GM10266 (cell line): Measurements from ENCODE around the gene CDH22.

ENCODE experiments used
- DNase-seq: peaks from one replicate; pipeline ENCODE4 v3.0.0; 2012; ENCODE audit errors: extremely low spot score
- TF ChIP-seq, protein P1 (sequence below): IDR thresholded peaks from 2 replicates; pipeline ENCODE4 v1.5.1; 2012; ENCODE audit warnings: mild to moderate bottlenecking, low read depth; ENCODE audit not compliant: control insufficient read depth, insufficient read depth; ENCODE audit errors: missing control alignments

Gene CDH22

GRCh38 chr20:46342010-46342378 lies 33.7 kb upstream of the CDH22 start:
- TF ChIP-seq, protein P1, sequence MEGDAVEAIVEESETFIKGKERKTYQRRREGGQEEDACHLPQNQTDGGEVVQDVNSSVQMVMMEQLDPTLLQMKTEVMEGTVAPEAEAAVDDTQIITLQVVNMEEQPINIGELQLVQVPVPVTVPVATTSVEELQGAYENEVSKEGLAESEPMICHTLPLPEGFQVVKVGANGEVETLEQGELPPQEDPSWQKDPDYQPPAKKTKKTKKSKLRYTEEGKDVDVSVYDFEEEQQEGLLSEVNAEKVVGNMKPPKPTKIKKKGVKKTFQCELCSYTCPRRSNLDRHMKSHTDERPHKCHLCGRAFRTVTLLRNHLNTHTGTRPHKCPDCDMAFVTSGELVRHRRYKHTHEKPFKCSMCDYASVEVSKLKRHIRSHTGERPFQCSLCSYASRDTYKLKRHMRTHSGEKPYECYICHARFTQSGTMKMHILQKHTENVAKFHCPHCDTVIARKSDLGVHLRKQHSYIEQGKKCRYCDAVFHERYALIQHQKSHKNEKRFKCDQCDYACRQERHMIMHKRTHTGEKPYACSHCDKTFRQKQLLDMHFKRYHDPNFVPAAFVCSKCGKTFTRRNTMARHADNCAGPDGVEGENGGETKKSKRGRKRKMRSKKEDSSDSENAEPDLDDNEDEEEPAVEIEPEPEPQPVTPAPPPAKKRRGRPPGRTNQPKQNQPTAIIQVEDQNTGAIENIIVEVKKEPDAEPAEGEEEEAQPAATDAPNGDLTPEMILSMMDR = no peak
- DNase-seq = no peak

GRCh38 chr20:46341074-46342009 lies 33.0 kb upstream of the CDH22 start:
- TF ChIP-seq, protein P1 = no peak
- DNase-seq = no peak

GRCh38 chr20:46339037-46339436 lies 30.7 kb upstream of the CDH22 start:
- TF ChIP-seq, protein P1 = no peak
- DNase-seq = no peak

GRCh38 chr20:46336735-46337134 lies 28.4 kb upstream of the CDH22 start:
- TF ChIP-seq, protein P1 = no peak
- DNase-seq = no peak

DNA sequence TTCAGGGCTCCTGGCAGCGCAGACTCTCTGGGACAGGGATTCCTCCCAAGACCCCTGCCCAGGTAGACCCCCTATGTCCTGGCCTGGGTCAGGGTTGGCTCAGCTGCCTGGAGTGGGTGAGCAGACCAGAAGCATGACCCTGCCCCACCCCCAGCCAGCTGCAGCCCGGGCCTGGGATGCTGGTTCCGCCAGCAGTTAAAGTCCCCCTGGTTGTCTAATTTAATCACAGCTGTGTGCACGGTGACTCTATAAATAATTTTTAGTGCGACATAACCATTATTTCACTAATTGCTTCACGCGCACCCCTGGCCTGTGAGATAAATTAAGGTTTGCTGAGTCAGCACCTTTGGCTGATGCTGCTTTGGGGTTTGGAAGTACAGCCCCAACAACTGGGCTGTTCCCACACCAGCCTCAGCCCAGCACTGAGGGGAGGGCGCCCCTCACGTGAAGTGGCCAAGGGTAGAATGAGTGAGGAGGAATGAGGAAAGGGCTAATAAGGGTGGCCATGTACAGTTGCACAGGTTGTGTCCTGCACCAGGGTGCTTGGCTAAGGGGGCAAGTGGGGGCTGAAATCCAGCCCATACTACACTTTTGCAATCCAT lies 26.1 kb upstream of the CDH22 start:
- TF ChIP-seq, protein P1 = no peak

DNA sequence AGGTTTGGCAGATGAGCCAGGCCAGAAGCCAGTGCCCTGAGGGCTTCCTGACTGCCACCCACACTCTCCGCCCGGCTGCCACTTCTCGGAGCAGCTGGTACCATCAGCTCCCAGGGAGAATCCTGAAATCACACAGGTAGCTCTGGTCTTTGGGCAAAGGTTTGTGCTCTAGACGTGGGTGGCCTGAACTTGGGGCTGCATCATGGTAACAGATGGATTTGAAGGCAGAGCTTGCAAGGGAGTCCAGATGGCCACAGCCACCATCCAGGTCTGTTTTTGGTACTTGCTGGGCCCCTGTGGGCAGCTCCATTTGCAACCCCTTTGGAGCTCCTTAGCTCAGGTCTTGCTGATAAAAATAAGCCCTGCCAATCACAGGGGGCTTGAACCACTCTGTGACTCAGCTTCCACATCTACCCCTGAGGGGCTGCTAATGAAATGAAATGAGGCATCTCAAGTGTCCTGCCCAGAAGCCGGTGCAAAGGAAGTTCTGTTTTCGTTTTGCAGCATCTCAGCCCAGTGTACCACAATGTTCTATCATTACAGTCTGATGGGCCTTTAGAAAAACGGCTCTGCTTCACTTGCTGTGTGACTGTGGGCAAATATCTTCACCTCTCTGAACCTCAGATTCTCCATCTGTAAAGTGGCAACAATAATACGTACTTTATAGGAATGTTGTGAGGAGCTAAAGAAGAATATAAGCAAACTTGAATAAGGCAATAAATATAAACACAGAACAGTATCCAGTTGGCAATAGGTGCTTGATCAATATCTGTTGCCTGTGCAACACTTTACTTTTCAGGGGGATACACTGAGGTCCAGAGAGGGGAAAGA lies 25.1 kb upstream of the CDH22 start:
- TF ChIP-seq, protein P1 = no peak
- DNase-seq = no peak

More for the DNA sequence above, 26.1 kb upstream of the CDH22 start:
- DNase-seq = no peak
